ENCODE results near the gene SCN1B. TPM values are rescaled to one million over a fixed set of nuclear protein-coding genes. Genes with fewer than 3 reads are reported as not detected.

The SCN1B gene
- total and polyA plus RNA-seq, 2 of the 13 experiments (the other 11 are each of a cell fraction or from before 2014, with no cell fraction given) = 2.7 to 20.1 TPM

GRCh38 chr19:35030257-35031071 lies at the start of gene SCN1B (continued):
- TF ChIP-seq, protein P1, sequence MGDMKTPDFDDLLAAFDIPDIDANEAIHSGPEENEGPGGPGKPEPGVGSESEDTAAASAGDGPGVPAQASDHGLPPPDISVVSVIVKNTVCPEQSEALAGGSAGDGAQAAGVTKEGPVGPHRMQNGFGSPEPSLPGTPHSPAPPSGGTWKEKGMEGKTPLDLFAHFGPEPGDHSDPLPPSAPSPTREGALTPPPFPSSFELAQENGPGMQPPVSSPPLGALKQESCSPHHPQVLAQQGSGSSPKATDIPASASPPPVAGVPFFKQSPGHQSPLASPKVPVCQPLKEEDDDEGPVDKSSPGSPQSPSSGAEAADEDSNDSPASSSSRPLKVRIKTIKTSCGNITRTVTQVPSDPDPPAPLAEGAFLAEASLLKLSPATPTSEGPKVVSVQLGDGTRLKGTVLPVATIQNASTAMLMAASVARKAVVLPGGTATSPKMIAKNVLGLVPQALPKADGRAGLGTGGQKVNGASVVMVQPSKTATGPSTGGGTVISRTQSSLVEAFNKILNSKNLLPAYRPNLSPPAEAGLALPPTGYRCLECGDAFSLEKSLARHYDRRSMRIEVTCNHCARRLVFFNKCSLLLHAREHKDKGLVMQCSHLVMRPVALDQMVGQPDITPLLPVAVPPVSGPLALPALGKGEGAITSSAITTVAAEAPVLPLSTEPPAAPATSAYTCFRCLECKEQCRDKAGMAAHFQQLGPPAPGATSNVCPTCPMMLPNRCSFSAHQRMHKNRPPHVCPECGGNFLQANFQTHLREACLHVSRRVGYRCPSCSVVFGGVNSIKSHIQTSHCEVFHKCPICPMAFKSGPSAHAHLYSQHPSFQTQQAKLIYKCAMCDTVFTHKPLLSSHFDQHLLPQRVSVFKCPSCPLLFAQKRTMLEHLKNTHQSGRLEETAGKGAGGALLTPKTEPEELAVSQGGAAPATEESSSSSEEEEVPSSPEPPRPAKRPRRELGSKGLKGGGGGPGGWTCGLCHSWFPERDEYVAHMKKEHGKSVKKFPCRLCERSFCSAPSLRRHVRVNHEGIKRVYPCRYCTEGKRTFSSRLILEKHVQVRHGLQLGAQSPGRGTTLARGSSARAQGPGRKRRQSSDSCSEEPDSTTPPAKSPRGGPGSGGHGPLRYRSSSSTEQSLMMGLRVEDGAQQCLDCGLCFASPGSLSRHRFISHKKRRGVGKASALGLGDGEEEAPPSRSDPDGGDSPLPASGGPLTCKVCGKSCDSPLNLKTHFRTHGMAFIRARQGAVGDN (CRISPR knock-in tag; IDR thresholded peaks at IDR 0.05) = peak; percentile 37; the same call in 1 of the 2 replicates
- TF ChIP-seq ZNF205 (CRISPR knock-in tag; IDR thresholded peaks at IDR 0.05) (no peak), IRX3 (CRISPR knock-in tag; IDR thresholded peaks at IDR 0.05; ENCODE audit: borderline replicate concordance, low read depth) (no peak), U2AF2 (IDR thresholded peaks at IDR 0.05; ENCODE audit: low read depth, low read length) (no peak), MEIS1 (CRISPR knock-in tag; IDR thresholded peaks at IDR 0.05; ENCODE audit: borderline replicate concordance) (no peak), ZSCAN29 (CRISPR knock-in tag; conservative IDR thresholded peaks at IDR 0.05) (no peak), XRCC5 (optimal IDR thresholded peaks at IDR 0.05; ENCODE audit: low read length) (no peak), ZFP36 (IDR thresholded peaks at IDR 0.05; ENCODE audit: borderline replicate concordance, low read depth, low read length, partially characterized antibody) (no peak), TEAD2 (CRISPR knock-in tag; IDR thresholded peaks at IDR 0.05) (no peak), BORCS8-MEF2B (CRISPR knock-in tag; IDR thresholded peaks at IDR 0.05) (no peak), KLF12 (CRISPR knock-in tag; IDR thresholded peaks at IDR 0.05; ENCODE audit: borderline replicate concordance) (no peak), CBX2 (IDR thresholded peaks at IDR 0.05; ENCODE audit: low read depth, low read length) (no peak), CBX2 (CRISPR knock-in tag; IDR thresholded peaks at IDR 0.05; ENCODE audit: low read depth) (no peak), ZNF556 (CRISPR knock-in tag; IDR thresholded peaks at IDR 0.05; ENCODE audit: borderline replicate concordance) (no peak), ZFY (CRISPR knock-in tag; IDR thresholded peaks at IDR 0.05) (peak; percentile 27; the same call in 1 of the 2 replicates)
- TF ChIP-seq, protein P2, sequence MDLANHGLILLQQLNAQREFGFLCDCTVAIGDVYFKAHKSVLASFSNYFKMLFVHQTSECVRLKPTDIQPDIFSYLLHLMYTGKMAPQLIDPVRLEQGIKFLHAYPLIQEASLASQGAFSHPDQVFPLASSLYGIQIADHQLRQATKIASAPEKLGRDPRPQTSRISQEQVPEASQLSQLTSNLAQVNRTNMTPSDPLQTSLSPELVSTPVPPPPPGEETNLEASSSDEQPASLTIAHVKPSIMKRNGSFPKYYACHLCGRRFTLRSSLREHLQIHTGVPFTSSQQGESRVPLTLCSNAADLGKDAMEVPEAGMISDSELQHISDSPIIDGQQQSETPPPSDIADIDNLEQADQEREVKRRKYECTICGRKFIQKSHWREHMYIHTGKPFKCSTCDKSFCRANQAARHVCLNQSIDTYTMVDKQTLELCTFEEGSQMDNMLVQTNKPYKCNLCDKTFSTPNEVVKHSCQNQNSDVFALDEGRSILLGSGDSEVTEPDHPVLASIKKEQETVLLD (CRISPR knock-in tag; IDR thresholded peaks at IDR 0.05; ENCODE audit: low read depth) = peak; percentile 80; the same call in 1 of the 2 replicates
- TF ChIP-seq, protein P3, sequence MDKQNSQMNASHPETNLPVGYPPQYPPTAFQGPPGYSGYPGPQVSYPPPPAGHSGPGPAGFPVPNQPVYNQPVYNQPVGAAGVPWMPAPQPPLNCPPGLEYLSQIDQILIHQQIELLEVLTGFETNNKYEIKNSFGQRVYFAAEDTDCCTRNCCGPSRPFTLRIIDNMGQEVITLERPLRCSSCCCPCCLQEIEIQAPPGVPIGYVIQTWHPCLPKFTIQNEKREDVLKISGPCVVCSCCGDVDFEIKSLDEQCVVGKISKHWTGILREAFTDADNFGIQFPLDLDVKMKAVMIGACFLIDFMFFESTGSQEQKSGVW (CRISPR knock-in tag; IDR thresholded peaks at IDR 0.05; ENCODE audit: borderline replicate concordance) = no peak
- TF ChIP-seq, protein P4, sequence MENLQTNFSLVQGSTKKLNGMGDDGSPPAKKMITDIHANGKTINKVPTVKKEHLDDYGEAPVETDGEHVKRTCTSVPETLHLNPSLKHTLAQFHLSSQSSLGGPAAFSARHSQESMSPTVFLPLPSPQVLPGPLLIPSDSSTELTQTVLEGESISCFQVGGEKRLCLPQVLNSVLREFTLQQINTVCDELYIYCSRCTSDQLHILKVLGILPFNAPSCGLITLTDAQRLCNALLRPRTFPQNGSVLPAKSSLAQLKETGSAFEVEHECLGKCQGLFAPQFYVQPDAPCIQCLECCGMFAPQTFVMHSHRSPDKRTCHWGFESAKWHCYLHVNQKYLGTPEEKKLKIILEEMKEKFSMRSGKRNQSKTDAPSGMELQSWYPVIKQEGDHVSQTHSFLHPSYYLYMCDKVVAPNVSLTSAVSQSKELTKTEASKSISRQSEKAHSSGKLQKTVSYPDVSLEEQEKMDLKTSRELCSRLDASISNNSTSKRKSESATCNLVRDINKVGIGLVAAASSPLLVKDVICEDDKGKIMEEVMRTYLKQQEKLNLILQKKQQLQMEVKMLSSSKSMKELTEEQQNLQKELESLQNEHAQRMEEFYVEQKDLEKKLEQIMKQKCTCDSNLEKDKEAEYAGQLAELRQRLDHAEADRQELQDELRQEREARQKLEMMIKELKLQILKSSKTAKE (CRISPR knock-in tag; IDR thresholded peaks at IDR 0.05; ENCODE audit: borderline replicate concordance) = no peak
